HG03066 (cell line): Measurements from ENCODE around the gene IGF2.
"Not testable (repeated sequence)": the region's sequence is repeated elsewhere in the genome, so short reads cannot be mapped to it uniquely, and the experiment has no call there.

Experiments used
- ATAC-seq: cut with Tn5 transposase; IDR thresholded peaks from one replicate; pipeline ENCODE4 v1.9.1; 2021; ENCODE audit warnings: low read depth; ENCODE audit not compliant: unreplicated experiment

Gene IGF2

DNA sequence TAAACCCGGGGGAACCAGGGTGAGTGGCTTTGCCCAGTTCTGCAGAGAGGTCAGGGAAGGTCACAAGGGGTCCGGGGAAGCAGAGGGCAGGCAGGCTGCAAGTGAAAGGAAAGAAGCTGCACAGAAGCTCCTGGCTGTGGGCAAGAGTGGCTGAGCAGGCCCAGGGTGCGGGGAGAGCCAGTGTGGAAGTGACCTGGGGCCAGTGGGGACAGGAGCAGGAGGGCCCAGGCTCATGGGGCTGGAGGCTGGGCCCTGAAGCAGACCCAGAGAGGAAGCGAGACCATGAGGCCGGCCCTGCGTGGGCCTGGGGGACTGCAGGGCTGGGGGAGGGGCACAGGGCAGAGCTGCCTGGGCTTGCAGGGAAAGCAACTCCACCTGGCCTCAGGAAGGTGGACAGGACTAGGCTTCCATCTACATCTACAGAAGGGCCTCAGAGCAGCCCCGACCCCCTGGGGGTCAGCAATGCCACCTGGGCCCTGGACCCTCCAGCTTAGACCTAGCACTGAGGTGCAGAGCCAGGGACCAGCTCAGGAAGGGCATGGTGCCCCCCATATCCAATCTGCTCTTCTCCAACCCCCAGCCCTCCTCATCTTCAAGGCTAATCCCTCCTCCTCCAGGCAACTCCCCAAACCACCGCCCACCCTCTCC lies 11.6 kb downstream of the IGF2 start:
- ATAC-seq: no peak

DNA sequence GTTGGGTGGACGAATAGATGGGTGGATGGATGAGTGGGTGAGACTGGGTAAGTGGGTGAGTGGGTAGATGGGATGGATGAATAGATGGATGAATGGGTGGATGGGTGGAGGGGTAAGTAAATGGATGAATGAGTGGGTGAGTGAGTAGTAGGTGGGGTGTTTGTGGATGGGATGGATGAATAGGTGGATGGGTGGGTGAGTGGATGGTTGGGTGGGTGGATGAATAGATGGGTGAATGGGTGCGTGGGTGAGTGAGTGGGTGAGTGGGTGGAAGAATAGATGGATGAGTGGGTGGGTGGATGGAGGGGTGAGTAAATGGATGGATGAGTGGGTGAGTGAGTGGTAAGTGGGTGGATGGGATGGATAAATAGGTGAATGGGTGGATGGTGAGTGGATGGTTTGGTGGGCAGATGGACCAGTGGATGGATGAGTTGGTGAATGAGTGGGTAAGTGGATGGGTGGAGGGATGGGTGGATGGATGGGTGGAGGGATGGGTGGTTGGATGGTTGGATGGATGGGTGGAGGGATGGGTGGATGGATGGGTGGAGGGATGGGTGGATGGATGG lies 12.6 kb downstream of the IGF2 start:
- ATAC-seq: no peak

DNA sequence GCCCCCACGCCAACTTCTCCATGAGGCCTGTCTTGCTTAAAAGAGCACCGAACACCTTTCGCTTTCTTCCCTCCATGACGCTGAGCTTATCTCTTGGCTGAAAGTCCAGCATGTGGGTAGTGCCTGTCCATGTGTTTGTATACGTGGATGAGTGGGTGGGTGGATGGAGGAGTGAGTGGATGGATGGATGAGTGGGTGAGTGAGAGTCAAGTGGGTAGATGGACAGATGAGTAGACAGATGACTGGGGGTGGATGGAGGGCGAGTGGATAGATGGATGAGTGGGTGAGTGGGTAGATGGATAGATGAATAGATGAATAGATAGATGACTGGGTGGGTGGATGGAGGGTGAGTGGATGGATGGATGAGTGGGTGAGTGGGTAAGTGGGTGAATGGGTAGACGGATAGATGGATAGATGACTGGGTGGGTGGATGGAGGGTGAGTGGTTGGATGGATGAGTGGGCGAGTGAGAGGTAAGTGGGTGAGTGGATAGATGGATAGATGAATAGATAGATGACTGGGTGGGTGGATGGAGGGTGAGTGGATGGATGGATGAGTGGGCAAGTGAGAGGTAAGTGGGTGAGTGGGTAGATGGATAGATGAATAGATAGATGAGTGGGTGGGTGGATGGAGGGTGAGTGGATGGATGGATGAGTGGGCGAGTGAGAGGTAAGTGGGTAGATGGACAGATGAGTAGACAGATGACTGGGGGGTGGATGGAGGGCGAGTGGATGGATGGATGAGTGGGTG lies 14.3 kb downstream of the IGF2 start:
- ATAC-seq: not testable (repeated sequence)

DNA sequence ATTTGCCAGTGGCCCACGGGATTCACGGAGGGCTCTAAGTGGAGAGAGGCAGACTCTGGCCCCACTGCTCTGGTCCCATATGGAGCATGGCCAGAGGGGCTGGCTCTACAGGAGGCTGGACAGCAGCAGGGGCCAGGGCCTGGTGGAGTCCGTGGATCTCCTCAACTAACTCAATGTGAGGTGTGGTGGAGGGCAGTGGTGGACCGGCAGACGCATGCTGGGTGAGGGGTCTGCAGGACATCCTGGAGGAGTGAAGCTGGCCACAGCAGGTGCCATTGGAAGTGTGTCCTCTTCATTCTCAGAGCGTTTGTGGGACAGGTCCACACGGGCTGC lies 15.6 kb downstream of the IGF2 start:
- no peak for ATAC-seq

GRCh38 chr11:2122907-2123627 lies 16.1 kb downstream of the IGF2 start:
- no peak for ATAC-seq

- no peak for ATAC-seq
These were observed 16.8 kb downstream of the IGF2 start for GRCh38 chr11:2122222-2122906.

GRCh38 chr11:2121227-2122130 lies 17.7 kb downstream of the IGF2 start:
- no peak for ATAC-seq

DNA sequence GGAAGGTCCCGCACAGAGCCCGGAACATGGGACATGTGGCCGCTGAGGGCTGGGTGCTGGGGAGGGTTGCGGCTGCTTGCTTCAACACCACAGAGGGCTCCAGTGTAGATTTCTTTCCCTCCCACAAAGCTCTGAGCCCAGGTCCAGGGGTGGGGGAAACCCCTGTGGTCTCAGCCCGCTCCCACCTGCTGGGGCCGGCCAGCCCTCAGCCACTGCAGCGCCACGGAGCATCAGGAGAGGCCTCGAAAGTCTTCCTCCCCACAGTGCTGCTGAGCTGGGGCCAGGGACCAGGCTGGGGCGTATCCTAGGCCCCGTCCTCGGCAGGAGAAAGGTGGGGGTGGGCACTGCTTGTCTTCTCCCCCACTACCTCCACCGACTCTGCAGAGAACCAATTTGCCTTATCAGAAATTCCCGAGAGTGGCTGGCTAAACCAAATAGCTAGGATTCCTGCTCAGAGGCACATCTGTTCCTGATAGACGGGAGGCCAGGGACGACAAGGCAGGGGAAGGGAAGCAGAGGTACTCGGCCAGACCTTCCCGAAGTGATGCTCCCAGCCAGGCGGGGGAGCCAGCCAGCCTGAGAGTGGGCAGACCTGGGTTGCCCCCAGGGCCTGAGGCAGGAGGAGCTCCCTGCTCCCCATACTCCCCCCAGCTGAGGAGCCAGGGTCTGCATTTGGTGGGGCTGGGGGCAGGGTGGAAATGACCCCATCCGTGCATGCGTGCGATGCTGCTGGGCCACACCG lies 18.7 kb downstream of the IGF2 start:
- ATAC-seq: no peak

DNA sequence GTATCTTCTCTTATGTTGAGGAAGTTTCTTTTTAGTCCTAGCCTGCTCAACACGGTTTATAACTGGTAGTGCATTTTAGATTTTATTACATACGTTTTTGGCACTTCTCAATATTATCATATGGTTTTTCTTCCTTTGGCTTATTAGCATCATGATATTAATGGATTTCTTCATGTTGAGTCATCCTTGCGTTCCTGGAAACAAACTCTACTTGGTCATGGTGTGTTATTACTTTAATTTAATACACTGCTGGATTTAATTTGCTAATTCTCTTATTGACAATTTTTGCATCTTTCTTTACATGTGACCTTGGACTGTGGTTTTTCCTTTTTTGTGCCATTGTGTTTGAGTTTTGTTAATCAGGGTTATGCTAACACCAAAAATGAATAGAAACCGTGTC lies 20.5 kb downstream of the IGF2 start:
- no peak for ATAC-seq

DNA sequence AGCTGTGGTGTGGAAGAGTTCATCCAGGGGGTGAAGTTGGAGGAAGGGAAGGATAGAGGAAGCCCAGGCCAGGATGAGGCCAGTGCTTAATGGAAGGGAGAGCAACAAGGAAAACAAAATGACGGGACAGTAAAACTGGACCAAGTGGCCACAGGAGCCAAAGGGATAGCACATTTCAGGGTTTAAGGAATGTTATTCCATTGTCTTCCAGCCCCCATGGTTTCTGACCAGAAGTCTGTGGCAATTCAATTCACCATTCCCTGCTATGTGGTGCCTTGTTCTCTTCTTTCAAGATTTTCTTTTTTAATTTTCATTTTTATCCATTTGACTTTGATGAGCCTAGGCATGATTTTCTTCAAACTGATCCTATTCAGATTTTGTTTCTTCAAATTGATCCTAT lies 22.5 kb downstream of the IGF2 start:
- no peak for ATAC-seq

DNA sequence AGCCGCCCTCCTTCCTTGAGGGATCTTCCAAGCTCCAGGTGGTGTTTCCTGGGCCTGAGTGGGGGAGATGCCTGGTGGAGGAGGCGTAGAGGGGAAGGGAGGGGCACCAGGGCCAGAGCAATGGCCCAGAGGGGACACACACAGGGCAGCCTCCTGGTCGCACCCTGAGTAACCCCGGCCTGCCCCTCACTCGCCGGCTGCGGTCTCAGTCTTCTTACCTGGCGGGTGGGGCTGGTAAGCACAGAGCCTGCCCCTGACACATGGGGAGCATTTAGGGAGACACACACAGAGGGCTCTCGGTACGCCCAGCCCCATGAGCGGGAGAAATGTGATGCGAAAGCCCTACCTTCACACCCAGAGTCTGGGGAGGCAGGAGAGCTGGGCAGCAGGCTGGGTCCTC lies 23.9 kb downstream of the IGF2 start:
- ATAC-seq: no peak

DNA sequence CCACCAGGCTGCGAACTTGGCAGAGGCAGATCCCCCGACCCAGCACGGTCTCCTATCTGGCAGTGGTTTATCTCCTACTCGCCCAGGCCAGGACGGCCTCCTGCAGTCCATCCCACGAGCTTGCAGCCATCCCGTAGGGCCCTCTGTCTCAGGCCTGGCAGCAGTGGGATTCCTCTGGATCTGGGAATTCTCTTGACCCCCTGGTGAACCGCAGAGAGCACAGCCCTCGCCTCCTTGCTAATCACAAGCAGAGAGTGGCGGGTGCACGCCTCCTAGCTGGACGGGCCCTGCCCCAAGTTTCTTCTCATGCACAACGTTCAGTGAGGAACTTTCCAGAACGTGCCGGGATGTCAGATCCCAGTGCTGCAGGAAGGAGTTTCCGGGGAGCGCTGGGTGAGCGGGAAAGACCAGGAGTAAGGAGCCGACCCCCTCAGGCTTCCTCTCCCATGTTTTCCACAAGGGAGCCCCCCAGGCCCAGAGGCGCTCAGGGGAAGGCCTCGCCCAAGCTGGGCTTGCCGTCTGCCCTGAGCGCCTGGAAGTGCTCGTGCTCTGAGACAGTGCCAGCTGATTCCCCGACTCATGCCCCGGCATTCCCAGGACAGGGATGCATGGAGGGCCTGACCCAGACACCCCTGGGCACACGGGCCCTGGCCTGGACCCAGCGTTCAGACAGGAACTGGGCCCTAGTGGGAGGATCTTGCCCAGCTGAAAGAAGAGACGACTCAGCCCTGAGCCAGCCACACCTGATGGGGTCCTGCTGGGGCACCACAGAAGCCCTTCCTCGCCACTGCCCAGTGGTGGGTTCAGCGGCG lies 24.6 kb downstream of the IGF2 start:
- no peak for ATAC-seq

DNA sequence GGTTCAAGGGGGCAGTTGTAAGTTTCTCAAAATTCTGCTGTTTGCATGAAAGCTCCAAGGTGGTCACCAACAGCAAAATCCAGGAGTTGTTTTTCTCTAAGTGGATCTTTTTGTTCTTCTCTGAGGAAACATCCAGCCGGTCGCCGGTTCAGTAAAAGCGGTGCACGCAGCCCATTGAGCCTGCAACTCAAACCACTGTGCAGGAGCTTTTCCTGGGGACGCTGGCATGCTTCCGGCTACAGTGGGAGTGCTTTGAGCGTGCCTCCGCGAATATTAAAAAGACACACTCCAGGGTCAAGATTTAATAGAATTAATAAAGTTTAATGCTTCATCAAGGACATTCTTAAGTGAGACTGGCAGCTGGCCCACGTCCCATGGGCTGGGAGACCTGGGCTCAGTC lies 25.4 kb downstream of the IGF2 start:
- no peak for ATAC-seq

DNA sequence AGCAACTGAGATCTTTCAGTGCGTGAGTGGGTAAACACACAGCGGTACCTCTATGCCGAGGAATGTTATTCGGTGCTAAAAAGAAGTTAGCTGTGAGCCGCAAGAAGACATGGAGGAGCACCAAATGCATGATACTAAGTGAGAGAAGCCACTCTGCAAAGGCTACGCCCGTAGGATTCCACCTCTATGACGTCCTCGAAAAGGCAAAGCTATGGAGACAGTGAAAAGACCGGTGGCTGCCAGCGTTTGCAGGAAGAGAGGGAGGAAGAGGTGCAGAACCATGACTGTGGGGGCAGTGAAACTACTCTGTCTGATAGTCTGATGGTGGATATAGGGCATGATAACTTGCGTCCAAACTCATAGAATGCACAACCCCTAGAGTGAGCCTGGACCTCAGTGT lies 28.7 kb downstream of the IGF2 start:
- ATAC-seq: no peak

- ATAC-seq: no peak
These were observed 29.6 kb downstream of the IGF2 start for GRCh38 chr11:2109541-2110019.

GRCh38 chr11:2108675-2109491 lies 30.3 kb downstream of the IGF2 start:
- no peak for ATAC-seq

DNA sequence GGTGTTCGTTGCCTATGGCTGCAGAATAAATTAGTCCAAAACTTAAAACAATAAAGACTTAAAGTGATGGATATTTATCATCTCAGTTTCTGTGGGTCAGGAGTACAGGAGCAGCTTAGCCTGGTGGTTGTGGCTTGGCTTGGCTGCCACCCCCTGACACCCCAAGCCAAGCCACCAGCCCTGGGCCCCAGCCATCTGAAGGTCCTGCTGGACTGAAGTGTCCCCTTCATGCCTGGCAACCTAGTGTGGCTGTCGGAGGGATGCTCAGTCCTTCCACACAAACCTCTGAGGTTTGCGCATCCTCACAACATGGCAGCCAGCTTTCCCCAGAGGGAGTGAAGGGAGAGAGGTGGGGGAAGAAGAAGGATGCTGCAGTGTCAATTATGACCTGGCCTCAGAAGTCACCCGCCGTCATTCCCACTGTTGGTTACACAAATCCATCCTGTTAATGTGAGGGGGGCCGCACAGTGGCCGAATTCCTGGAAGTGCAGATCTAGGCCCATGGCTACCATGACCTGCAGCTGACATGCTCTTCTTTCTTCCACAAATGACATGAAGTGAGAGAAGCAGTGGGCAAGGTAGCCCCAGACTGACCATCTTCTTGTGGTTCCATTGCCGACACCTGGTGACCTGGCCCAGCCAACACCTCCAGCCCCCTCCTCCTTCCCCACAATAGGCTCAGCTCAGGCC lies 31.1 kb downstream of the IGF2 start:
- ATAC-seq: no peak
